Activated T-cell treated with anti-CD3 and anti-CD28 coated beads, Interleukin-2, amount 50 U/mL, for 1 hour (primary cell): ENCODE measurements around the gene ATG13.

ENCODE experiments used
- DNase-seq: peaks from one replicate; pipeline ENCODE4 v3.0.0-alpha.2; 2020

ATG13 gene

GRCh38 chr11:46609386-46609785 lies 8.0 kb upstream of the ATG13 start:
- no peak for DNase-seq

GRCh38 chr11:46611526-46612304 lies 5.6 kb upstream of the ATG13 start:
- DNase-seq = no peak

GRCh38 chr11:46612326-46612725 lies 5.0 kb upstream of the ATG13 start:
- no peak for DNase-seq

- no peak for DNase-seq
Measured at GRCh38 chr11:46615756-46616155, 1.6 kb upstream of the ATG13 start.

GRCh38 chr11:46616551-46617133 lies 711 bp upstream of the ATG13 start:
- no peak for DNase-seq

- no peak for DNase-seq
Measured at GRCh38 chr11:46617972-46618314, 590 bp downstream of the ATG13 start.

- no peak for DNase-seq
Measured at GRCh38 chr11:46618837-46619236, 1.5 kb downstream of the ATG13 start.

- DNase-seq = no peak
Measured at GRCh38 chr11:46625406-46625805, 8.1 kb downstream of the ATG13 start.

- DNase-seq = no peak
Measured at GRCh38 chr11:46628961-46629360, 11.6 kb downstream of the ATG13 start.

- DNase-seq = no peak
Measured at GRCh38 chr11:46630237-46630636, 12.9 kb downstream of the ATG13 start.

- DNase-seq = no peak
Measured at GRCh38 chr11:46631676-46632075, 14.3 kb downstream of the ATG13 start.

- DNase-seq = no peak
Measured at GRCh38 chr11:46632502-46632901, 15.1 kb downstream of the ATG13 start.

GRCh38 chr11:46633291-46634217 lies 16.2 kb downstream of the ATG13 start:
- DNase-seq = no peak

GRCh38 chr11:46635557-46636139 lies 18.3 kb downstream of the ATG13 start:
- no peak for DNase-seq

GRCh38 chr11:46637546-46637945 lies 20.2 kb downstream of the ATG13 start:
- no peak for DNase-seq

- DNase-seq = no peak
Measured at GRCh38 chr11:46639197-46639839, 22.0 kb downstream of the ATG13 start.

GRCh38 chr11:46640036-46640788 lies 22.9 kb downstream of the ATG13 start:
- no peak for DNase-seq

GRCh38 chr11:46641639-46642038 lies 24.3 kb downstream of the ATG13 start:
- DNase-seq = no peak

GRCh38 chr11:46642627-46643335 lies 25.4 kb downstream of the ATG13 start:
- no peak for DNase-seq

GRCh38 chr11:46643531-46643930 lies 26.2 kb downstream of the ATG13 start:
- no peak for DNase-seq

- no peak for DNase-seq
Measured at GRCh38 chr11:46643986-46644385, 26.6 kb downstream of the ATG13 start.
